ENCODE results near the gene HCN2. TPM values are rescaled to one million over a fixed set of nuclear protein-coding genes. Genes with fewer than 3 reads are reported as not detected.
A peak's percentile ranks its signal among the peaks of the same experiment; 100 is the strongest.

Gene HCN2
- total RNA-seq, 1 donor from 2014 or later: not detected

DNA sequence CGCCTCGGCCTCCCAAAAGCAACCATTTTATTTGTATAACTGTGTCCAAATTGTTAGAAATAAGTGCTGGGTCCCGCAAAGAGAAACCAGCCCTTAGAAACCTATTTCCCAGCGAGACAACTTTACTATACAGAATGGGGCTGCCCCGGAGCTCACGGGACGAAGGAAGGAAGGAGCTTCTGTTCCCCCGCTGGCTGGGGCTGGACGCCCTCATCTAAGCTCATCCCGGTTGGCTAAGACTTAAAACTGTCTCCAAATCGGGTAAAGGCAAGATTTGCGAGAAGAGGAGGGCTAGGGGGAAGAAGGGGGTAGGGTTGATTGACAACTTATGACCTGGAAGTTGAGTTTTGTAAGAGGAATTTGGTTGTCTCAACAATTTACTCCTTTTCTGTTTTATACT lies 29.6 kb upstream of the HCN2 start:
- DNase-seq (ENCODE audit: low read depth): no peak
- no peak for TF ChIP-seq CTCF (conservative IDR thresholded peaks at IDR 0.05; ENCODE audit: low read depth, low read length)
- no peak overlapping the region for H3K4me3 ChIP-seq (ENCODE audit: low read depth, low read length)

GRCh38 chr19:566403-566802 lies 23.3 kb upstream of the HCN2 start:
- no peak for TF ChIP-seq CTCF (conservative IDR thresholded peaks at IDR 0.05; ENCODE audit: low read depth, low read length)
- no peak for DNase-seq (ENCODE audit: low read depth)
- no peak overlapping the region for H3K4me3 ChIP-seq (ENCODE audit: low read depth, low read length)

DNA sequence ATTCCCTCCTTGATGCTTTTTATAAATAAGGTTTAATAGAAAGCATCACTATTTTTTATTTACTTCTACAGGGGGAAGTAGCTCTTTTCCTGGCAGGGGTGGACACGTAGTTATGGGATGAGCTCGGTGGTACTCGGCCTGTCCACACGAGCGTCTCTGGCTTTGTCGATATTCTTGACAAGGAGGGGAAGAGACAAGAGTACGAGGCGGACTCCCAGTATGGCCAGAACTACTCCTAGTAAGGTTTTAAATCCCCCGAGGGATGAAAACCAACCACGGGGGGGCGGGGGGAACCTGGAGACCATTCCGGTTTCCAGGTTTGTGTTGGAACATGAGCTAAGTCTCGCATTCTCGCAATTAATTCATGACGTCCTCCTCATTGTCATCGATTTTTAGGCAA lies 22.8 kb upstream of the HCN2 start:
- H3K4me3 ChIP-seq (ENCODE audit: low read depth, low read length): no peak overlapping the region
- no peak for TF ChIP-seq CTCF (conservative IDR thresholded peaks at IDR 0.05; ENCODE audit: low read depth, low read length)

DNA sequence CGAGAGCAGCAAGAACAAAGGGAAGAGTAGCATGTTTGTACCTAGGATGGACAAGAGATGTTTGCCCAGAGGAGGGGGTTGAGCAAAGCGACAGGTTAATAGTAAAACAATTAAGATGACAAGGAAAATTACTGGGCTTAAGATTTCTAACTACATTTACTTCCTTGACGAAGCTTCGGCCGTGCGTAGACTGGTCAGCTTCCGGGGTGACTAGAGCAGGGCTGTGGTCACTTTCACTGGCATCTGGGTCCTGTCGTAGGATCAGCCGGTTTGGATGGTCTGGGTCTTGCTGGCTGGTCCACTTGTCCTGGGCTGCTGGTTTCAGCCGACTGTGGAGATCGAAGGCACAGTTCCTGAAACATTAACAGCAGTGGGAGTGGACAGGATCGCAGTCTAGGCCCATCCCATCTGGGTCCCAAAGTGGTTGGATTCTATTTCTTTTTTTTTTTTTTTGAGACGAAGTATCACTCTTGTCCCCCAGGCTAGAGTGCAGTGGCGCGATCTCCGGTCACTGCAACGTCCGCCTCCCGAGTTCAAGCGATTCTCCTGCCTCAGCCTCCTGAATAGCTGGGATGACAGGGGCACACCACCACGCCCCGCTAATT lies 22.3 kb upstream of the HCN2 start:
- no peak overlapping the region for H3K4me3 ChIP-seq (ENCODE audit: low read depth, low read length)
- DNase-seq (ENCODE audit: low read depth): no peak
- TF ChIP-seq CTCF (conservative IDR thresholded peaks at IDR 0.05; ENCODE audit: low read depth, low read length): no peak

More for the DNA sequence above, 22.8 kb upstream of the HCN2 start:
- DNase-seq (ENCODE audit: low read depth): no peak

DNA sequence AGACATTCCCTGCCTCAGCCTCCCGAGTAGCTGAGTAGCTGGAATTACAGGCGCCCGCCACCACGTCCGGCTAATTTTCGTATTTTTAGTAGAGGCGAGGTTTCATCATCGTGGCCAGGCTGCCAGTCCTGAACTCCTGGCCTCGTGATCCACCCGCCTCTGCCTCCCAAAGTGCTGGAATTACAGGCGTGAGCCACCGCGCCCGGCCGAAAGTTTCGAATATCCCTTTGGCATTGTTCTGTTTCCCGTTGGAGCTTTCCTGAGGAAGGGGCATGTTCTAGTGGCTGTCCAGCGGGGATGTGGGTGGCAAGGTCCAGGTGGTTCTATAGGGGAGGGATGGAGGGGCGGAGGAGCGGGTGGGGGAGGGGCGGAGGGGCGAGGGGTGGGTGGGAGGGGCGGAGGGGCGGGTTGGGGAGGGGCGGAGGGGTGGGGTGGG lies 19.4 kb upstream of the HCN2 start:
- no peak for TF ChIP-seq CTCF (conservative IDR thresholded peaks at IDR 0.05; ENCODE audit: low read depth, low read length)
- no peak overlapping the region for H3K4me3 ChIP-seq (ENCODE audit: low read depth, low read length)
- no peak for DNase-seq (ENCODE audit: low read depth)

DNA sequence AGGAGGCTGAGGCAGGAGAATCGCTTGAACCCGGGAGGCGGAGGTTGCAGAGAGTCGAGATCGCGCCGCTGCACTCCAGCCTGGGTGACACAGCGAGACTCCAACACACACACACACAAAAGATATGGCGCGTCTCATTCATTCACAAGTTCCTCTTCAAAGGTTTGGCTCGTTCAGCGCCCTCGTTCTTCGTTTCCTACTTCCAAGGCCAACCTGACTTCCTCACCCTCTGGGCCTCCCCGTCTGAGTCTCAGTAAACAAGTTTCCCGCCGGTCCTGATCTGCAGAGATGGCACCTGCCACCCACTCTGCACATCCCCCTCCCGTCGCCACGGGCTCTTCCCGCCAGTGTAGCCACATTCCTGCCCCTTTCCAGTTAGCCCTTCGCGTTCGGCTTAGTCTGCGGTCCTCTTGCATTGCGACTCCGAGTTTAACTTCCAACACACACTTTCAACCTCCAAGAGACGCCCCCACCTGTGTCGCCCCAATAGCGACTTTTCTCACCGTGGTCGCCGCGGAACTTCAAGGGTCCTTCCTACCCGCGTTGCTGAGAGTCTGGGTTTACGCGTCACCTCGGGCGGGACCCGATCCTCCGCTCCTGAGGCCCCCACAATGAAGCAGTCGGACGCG lies 18.6 kb upstream of the HCN2 start:
- TF ChIP-seq CTCF (conservative IDR thresholded peaks at IDR 0.05; ENCODE audit: low read depth, low read length): no peak
- peak overlapping the region; percentile 61 for H3K4me3 ChIP-seq (ENCODE audit: low read depth, low read length)
- DNase-seq (ENCODE audit: low read depth): no peak

GRCh38 chr19:571566-571974 lies 18.1 kb upstream of the HCN2 start:
- DNase-seq (ENCODE audit: low read depth): no peak
- no peak for TF ChIP-seq CTCF (conservative IDR thresholded peaks at IDR 0.05; ENCODE audit: low read depth, low read length)

More at GRCh38 chr19:571566-571974, 18.1 kb upstream of the HCN2 start:
- peak overlapping the region; percentile 61 for H3K4me3 ChIP-seq (ENCODE audit: low read depth, low read length)
